DOHH2 (cell line): ENCODE results near the gene MAST1.

Experiments
- H3F3A ChIP-seq: fragments of 200-600 bp; sonication (generic), shearing (Covaris generic); 2 replicates; pipeline ENCODE4 v1.6.0; 2016; ENCODE audit warnings: antibody characterized with exemption, mild to moderate bottlenecking; ENCODE audit not compliant: control insufficient read depth, insufficient read depth
- H3K27ac ChIP-seq: fragments of 200-600 bp; sonication (generic); 2 replicates; pipeline ENCODE4 v1.5.1; 2014; ENCODE audit warnings: low read depth, mild to moderate bottlenecking, low read length, moderate library complexity
- H3K27me3 ChIP-seq: fragments of 200-600 bp; sonication (generic); 2 replicates; pipeline ENCODE4 v1.6.1; 2014; ENCODE audit warnings: mild to moderate bottlenecking, low read length, mixed read lengths; ENCODE audit not compliant: control insufficient read depth
- H3K36me3 ChIP-seq: fragments of 200-600 bp; sonication (generic); 2 replicates; pipeline ENCODE4 v1.6.1; 2014; ENCODE audit warnings: mild to moderate bottlenecking, low read length, moderate library complexity, mixed read lengths; ENCODE audit not compliant: control insufficient read depth
- H3K4me1 ChIP-seq: fragments of 200-600 bp; sonication (generic); 2 replicates; pipeline ENCODE4 v1.6.1; 2014; ENCODE audit warnings: mild to moderate bottlenecking, low read length, mixed read lengths; ENCODE audit not compliant: control insufficient read depth
- H3K4me2 ChIP-seq: fragments of 200-600 bp; sonication (generic); 2 replicates; pipeline ENCODE4 v1.6.0; 2014; ENCODE audit warnings: mild to moderate bottlenecking, low read length, moderate library complexity
- H3K4me3 ChIP-seq: fragments of 200-600 bp; sonication (generic); 2 replicates; pipeline ENCODE4 v1.5.1; 2014; ENCODE audit warnings: mild to moderate bottlenecking, low read length, mixed read lengths
- H3K79me2 ChIP-seq: fragments of 200-600 bp; sonication (generic); 2 replicates; pipeline ENCODE4 v1.6.1; 2014; ENCODE audit warnings: mild to moderate bottlenecking, low read length, mixed read lengths; ENCODE audit not compliant: control insufficient read depth
- H3K9me2 ChIP-seq: fragments of 200-600 bp; sonication (generic); replicated peaks from 2 replicates; pipeline ENCODE4 v1.6.1; 2014; ENCODE audit warnings: mild to moderate bottlenecking, low read length, mixed read lengths; ENCODE audit not compliant: control insufficient read depth
- H3K9me3 ChIP-seq: fragments of 200-600 bp; sonication (generic); 2 replicates; pipeline ENCODE4 v1.6.1; 2014; ENCODE audit warnings: antibody characterized with exemption, low read length, mixed read lengths; ENCODE audit not compliant: control insufficient read depth, insufficient read depth
- H4K20me1 ChIP-seq: fragments of 200-600 bp; sonication (generic); 2 replicates; pipeline ENCODE4 v1.6.0; 2014; ENCODE audit warnings: low read depth, mild to moderate bottlenecking, antibody characterized with exemption, low read length, moderate library complexity; ENCODE audit not compliant: control insufficient read depth, insufficient read depth
- EZH2phosphoT487 ChIP-seq: fragments of 200-600 bp; sonication (generic); IDR thresholded peaks from 2 replicates; pipeline ENCODE4 v1.6.1; 2017; ENCODE audit warnings: borderline replicate concordance, mild to moderate bottlenecking, antibody characterized with exemption, low read length, moderate library complexity, mixed read lengths
- TF ChIP-seq, protein P1 (sequence below): fragments of 200-600 bp; sonication (generic); IDR thresholded peaks from one replicate; pipeline ENCODE4 v1.5.1; 2014; ENCODE audit warnings: antibody characterized with exemption, mild to moderate bottlenecking, low read depth, low read length; ENCODE audit not compliant: poor library complexity, severe bottlenecking

MAST1 gene

DNA sequence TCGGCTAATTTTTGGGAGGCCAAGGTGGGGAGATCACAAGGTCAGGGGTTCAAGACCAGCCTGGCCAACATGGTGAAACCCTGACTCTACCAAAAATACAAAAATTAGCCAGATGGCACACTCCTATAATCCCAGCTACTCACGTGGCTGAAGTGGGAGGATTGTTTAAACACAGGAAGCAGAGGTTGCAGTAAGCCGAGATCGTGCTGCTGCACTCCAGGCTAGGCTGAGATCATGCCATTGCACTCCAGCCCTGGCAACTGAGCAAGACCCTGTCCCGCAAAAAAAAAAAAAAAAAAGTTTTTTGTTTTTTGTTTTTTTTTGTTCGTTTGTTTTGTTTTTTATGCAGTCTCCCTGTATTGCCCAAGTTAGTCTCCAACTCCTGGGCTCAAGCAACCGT lies 21.2 kb downstream of the MAST1 start:
- Histone ChIP-seq H3K4me3 (no peak overlapping the region), H3K4me2 (no peak overlapping the region), H3K4me1 (no peaks in the 10 kb centered on the region), H3K9me3 (no peaks in the 10 kb centered on the region), H4K20me1 (no peaks in the 10 kb centered on the region), H3K27ac (no peak overlapping the region), H3K27me3 (0 out of 2 replicates have a peak, but pooled peaks cover 2% of the 10 kb centered on the region), H3K36me3 (no peaks in the 10 kb centered on the region), H3K79me2 (no peaks in the 10 kb centered on the region), H3F3A (no peaks in the 10 kb centered on the region; the same call in 1 of the 2 replicates), H3K9me2 (no peaks in the 10 kb centered on the region)
- no peak for TF ChIP-seq EZH2phosphoT487
- TF ChIP-seq, protein P1, sequence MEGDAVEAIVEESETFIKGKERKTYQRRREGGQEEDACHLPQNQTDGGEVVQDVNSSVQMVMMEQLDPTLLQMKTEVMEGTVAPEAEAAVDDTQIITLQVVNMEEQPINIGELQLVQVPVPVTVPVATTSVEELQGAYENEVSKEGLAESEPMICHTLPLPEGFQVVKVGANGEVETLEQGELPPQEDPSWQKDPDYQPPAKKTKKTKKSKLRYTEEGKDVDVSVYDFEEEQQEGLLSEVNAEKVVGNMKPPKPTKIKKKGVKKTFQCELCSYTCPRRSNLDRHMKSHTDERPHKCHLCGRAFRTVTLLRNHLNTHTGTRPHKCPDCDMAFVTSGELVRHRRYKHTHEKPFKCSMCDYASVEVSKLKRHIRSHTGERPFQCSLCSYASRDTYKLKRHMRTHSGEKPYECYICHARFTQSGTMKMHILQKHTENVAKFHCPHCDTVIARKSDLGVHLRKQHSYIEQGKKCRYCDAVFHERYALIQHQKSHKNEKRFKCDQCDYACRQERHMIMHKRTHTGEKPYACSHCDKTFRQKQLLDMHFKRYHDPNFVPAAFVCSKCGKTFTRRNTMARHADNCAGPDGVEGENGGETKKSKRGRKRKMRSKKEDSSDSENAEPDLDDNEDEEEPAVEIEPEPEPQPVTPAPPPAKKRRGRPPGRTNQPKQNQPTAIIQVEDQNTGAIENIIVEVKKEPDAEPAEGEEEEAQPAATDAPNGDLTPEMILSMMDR, result no peak

DNA sequence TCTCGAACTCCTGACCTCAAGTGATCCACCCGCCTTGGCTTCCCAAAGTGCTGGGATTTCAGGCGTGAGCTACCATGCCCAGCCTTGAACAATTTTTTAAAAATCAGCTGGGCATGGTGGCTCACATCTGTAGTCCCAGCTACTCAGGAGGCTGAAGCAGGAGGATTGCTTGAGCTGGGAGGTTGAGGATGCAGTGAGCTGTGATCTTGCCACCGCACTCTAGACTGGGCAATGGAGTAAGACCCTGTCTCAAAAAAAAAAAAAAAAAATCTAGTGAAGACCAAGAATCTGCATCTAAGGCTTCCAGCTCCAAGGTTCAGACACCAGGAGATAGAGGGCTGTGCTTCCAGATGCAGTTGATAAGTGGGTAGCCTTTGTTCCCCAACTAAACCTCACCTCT lies 25.8 kb downstream of the MAST1 start:
- H3K4me3 ChIP-seq, result no peak overlapping the region
- H3F3A ChIP-seq, result no peaks in the 10 kb centered on the region
- H3K9me3 ChIP-seq, result no peaks in the 10 kb centered on the region
- H3K27ac ChIP-seq, result no peak overlapping the region
- H4K20me1 ChIP-seq, result no peaks in the 10 kb centered on the region
- no peak overlapping the region for H3K4me2 ChIP-seq
- H3K9me2 ChIP-seq, result no peaks in the 10 kb centered on the region
- no peak for TF ChIP-seq EZH2phosphoT487
- TF ChIP-seq, protein P1, result no peak
- H3K4me1 ChIP-seq, result peaks cover 11% of the 10 kb centered on the region
- H3K79me2 ChIP-seq, result no peaks in the 10 kb centered on the region
- no peaks in the 10 kb centered on the region for H3K36me3 ChIP-seq
- H3K27me3 ChIP-seq, result 0 out of 2 replicates have a peak, but pooled peaks cover 2% of the 10 kb centered on the region

DNA sequence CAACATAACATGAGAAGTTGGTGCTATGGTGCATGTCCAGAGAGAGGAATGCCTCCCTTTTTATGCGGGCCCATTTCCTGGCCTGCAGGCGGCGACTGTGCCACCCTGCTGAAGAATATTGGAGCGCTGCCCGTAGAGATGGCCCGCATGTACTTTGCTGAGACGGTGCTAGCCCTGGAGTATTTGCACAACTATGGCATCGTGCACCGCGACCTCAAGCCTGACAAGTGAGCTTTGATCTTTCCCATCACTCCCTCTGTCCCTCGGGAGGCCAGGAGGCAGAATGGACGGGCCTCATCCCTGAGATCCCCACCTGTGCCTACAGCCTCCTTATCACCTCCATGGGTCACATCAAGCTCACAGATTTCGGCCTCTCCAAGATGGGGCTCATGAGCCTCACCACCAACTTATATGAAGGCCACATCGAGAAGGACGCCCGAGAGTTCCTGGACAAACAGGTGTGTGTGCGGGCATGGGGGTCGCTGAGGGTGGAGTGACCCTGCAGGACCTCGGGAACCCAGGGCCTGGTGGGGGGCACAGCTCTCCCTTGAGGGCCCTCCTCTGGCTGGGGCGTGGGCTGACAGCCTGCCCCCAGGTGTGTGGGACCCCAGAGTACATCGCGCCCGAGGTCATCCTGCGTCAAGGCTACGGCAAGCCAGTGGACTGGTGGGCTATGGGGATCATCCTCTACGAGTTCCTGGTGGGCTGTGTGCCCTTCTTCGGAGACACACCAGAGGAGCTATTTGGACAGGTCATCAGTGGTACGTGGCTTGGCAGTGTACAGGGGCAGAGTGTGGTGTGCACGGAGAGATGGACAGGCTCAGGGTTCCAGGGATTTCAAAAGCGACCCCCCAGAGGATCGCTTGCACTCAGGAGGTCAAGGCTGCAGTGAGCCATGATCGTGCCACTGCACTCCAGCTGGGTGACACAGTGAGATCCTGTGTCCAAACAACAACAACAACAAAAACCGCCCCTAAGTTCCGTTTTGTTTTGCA lies 26.7 kb downstream of the MAST1 start:
- Histone ChIP-seq H3F3A (no peaks in the 10 kb centered on the region), H3K9me3 (no peaks in the 10 kb centered on the region), H4K20me1 (no peaks in the 10 kb centered on the region), H3K4me2 (no peak overlapping the region), H3K4me3 (no peak overlapping the region), H3K4me1 (peaks cover 11% of the 10 kb centered on the region), H3K9me2 (no peaks in the 10 kb centered on the region), H3K79me2 (no peaks in the 10 kb centered on the region), H3K27ac (no peak overlapping the region), H3K27me3 (0 out of 2 replicates have a peak, but pooled peaks cover 2% of the 10 kb centered on the region), H3K36me3 (no peaks in the 10 kb centered on the region)
- TF ChIP-seq EZH2phosphoT487, result no peak
- TF ChIP-seq, protein P1, result no peak
